BLaER1 treated with 17β-estradiol and CSF1 and Interleukin-3, amounts not matched to agents 10 nM and 100 nM (cell line): ENCODE results near the gene CLDND2.
A peak's percentile ranks its signal among the peaks of the same experiment; 100 is the strongest.

Source experiments
- H3K27ac ChIP-seq, 11 experiments: shearing (Covaris generic); formaldehyde crosslinking; 2 replicates each; pipeline ENCODE4 v1.8.1; 2022
- H3K27me3 ChIP-seq, 11 experiments: shearing (Covaris generic); formaldehyde crosslinking; 2 replicates each; pipeline ENCODE4 v1.8.1; 2022
- H3K36me3 ChIP-seq, 11 experiments: shearing (Covaris generic); formaldehyde crosslinking; 2 replicates each; pipeline ENCODE4 v1.8.1; 2022
- H3K4me1 ChIP-seq, 10 experiments: shearing (Covaris generic); formaldehyde crosslinking; 2 replicates each; pipeline ENCODE4 v1.8.1; 2022
- H3K4me2 ChIP-seq, 11 experiments: shearing (Covaris generic); formaldehyde crosslinking; 2 replicates each; pipeline ENCODE4 v1.8.1; 2022
- H3K4me3 ChIP-seq, 10 experiments: shearing (Covaris generic); formaldehyde crosslinking; 2 replicates each; pipeline ENCODE4 v1.8.1; 2022
- H3K9ac ChIP-seq, 11 experiments: shearing (Covaris generic); formaldehyde crosslinking; 2 replicates each; pipeline ENCODE4 v1.8.1; 2022
- H3K9me3 ChIP-seq, 11 experiments: shearing (Covaris generic); formaldehyde crosslinking; replicated peaks in 1 of 11; 2 replicates each; pipeline ENCODE4 v1.8.1; 2022
- H4K20me1 ChIP-seq, 11 experiments: shearing (Covaris generic); formaldehyde crosslinking; 2 replicates each; pipeline ENCODE4 v1.8.1; 2022
- Cebpa-rat ChIP-seq, 11 experiments: shearing (Covaris generic); IDR thresholded peaks; 2 replicates each; pipeline ENCODE4 v1.8.1; 2022

Gene CLDND2

GRCh38 chr19:51342631-51343569 lies 25.9 kb downstream of the CLDND2 start:
- no peak for TF ChIP-seq Cebpa-rat (IDR thresholded peaks at IDR 0.05)

GRCh38 chr19:51341976-51342580 lies 26.7 kb downstream of the CLDND2 start, which contains the start of gene VSIG10L:
Gene VSIG10L, minus strand, starts transcription at chr19:51342139. Its CDS starts 15 bp downstream, at chr19:51342124.
- no peak for TF ChIP-seq Cebpa-rat (IDR thresholded peaks at IDR 0.05)
- no peak within 1 kb of the TSS for H3K9ac ChIP-seq

More at GRCh38 chr19:51342631-51343569, 25.9 kb downstream of the CLDND2 start:
- Histone ChIP-seq H3K4me1 (peaks cover 24 to 46% (median 35%) of the 10 kb centered on the region in 10 experiments; a peak in 19 of 20 replicates), H3K4me2 (peak overlapping the region in 4 of 11 experiments; percentile 2 to 86 (median 9); a peak in 2 of 22 replicates), H3K9me3 (no peaks in the 10 kb centered on the region), H3K4me3 (no peak overlapping the region), H3K27me3 (peaks cover 0 to 19% (median 11%) of the 10 kb centered on the region in 11 experiments; a peak in 18 of 22 replicates), H3K36me3 (peaks cover 14 to 40% (median 32%) of the 10 kb centered on the region in 11 experiments; a peak in 20 of 22 replicates), H4K20me1 (peaks cover 0 to 5% (median 0%) of the 10 kb centered on the region in 11 experiments; a peak in 1 of 22 replicates), H3K27ac (0 out of 22 replicates have a peak overlapping the region, but pooled peaks of 1 of the 11 experiments have one; percentile 6), H3K9ac (no peak overlapping the region)

GRCh38 chr19:51341066-51341465 lies 27.7 kb downstream of the CLDND2 start:
- Histone ChIP-seq H3K27ac (peak overlapping the region in 1 of 11 experiments; percentile 84; a peak in 1 of 22 replicates), H3K9ac (no peak overlapping the region), H3K36me3 (peaks cover 12 to 21% (median 15%) of the 10 kb centered on the region in 11 experiments; a peak in 18 of 22 replicates), H3K4me2 (peak overlapping the region in 9 of 11 experiments; percentile 86 to 98 (median 93); a peak in 13 of 22 replicates), H3K9me3 (no peaks in the 10 kb centered on the region), H3K4me1 (peaks cover 24 to 47% (median 37%) of the 10 kb centered on the region in 10 experiments; a peak in 19 of 20 replicates), H4K20me1 (peaks cover 0 to 5% (median 0%) of the 10 kb centered on the region in 11 experiments; a peak in 1 of 22 replicates), H3K4me3 (no peak overlapping the region), H3K27me3 (peaks cover 0 to 19% (median 11%) of the 10 kb centered on the region in 11 experiments; a peak in 18 of 22 replicates)
- no peak for TF ChIP-seq Cebpa-rat (IDR thresholded peaks at IDR 0.05)

More at GRCh38 chr19:51341976-51342580, 26.7 kb downstream of the CLDND2 start, which contains the start of gene VSIG10L:
- H3K27me3 ChIP-seq, result peaks cover 0 to 19% (median 11%) of the 10 kb centered on the region in 11 experiments; a peak in 18 of 22 replicates
- H3K36me3 ChIP-seq, result peaks cover 14 to 31% (median 26%) of the 10 kb centered on the region in 11 experiments; a peak in 20 of 22 replicates
- H3K27ac ChIP-seq, result peak within 1 kb of the TSS in 2 of 11 experiments; percentile 6 to 84; a peak in 1 of 22 replicates
- H3K4me1 ChIP-seq, result peaks cover 24 to 47% (median 37%) of the 10 kb centered on the region in 10 experiments; a peak in 19 of 20 replicates
- H3K4me3 ChIP-seq, result no peak within 1 kb of the TSS
- H4K20me1 ChIP-seq, result peaks cover 0 to 5% (median 0%) of the 10 kb centered on the region in 11 experiments; a peak in 1 of 22 replicates
- H3K9me3 ChIP-seq, result no peaks in the 10 kb centered on the region
- H3K4me2 ChIP-seq, result peak within 1 kb of the TSS in 6 of 11 experiments; percentile 86 to 98 (median 92); a peak in 9 of 22 replicates

- Histone ChIP-seq H3K27ac (peak overlapping the region; percentile 60 to 85 (median 76); a peak in 20 of 22 replicates), H3K36me3 (peaks cover 4 to 10% (median 5%) of the 10 kb centered on the region in 11 experiments; a peak in 17 of 22 replicates), H3K4me3 (peak overlapping the region; percentile 59 to 77 (median 68)), H3K4me2 (peak overlapping the region; percentile 86 to 98 (median 95)), H3K9ac (peak overlapping the region; percentile 66 to 85 (median 80)), H3K27me3 (peaks cover 0 to 19% (median 11%) of the 10 kb centered on the region in 11 experiments; a peak in 18 of 22 replicates), H4K20me1 (peaks cover 0 to 5% (median 0%) of the 10 kb centered on the region in 11 experiments; a peak in 1 of 22 replicates), H3K9me3 (no peaks in the 10 kb centered on the region), H3K4me1 (peaks cover 21 to 43% (median 34%) of the 10 kb centered on the region in 10 experiments; a peak in 19 of 20 replicates)
- TF ChIP-seq Cebpa-rat (IDR thresholded peaks at IDR 0.05), result no peak
Measured at GRCh38 chr19:51339687-51340656, 28.8 kb downstream of the CLDND2 start.

- peak overlapping the region; percentile 53 to 83 (median 75); a peak in 21 of 22 replicates for H3K9ac ChIP-seq
- TF ChIP-seq Cebpa-rat (IDR thresholded peaks at IDR 0.05), result no peak
- H4K20me1 ChIP-seq, result peaks cover 0 to 5% (median 0%) of the 10 kb centered on the region in 11 experiments; a peak in 1 of 22 replicates
- H3K27ac ChIP-seq, result peak overlapping the region in 10 of 11 experiments; percentile 44 to 77 (median 68); a peak in 18 of 22 replicates
- peak overlapping the region; percentile 78 to 98 (median 91) for H3K4me2 ChIP-seq
- H3K4me3 ChIP-seq, result peak overlapping the region; percentile 59 to 77 (median 68)
- peaks cover 0 to 4% (median 0%) of the 10 kb centered on the region in 11 experiments; a peak in 2 of 22 replicates for H3K36me3 ChIP-seq
- peaks cover 0 to 19% (median 11%) of the 10 kb centered on the region in 11 experiments; a peak in 18 of 22 replicates for H3K27me3 ChIP-seq
- H3K4me1 ChIP-seq, result peaks cover 14 to 36% (median 28%) of the 10 kb centered on the region in 10 experiments; a peak in 18 of 20 replicates
- H3K9me3 ChIP-seq, result no peaks in the 10 kb centered on the region
Measured at GRCh38 chr19:51339313-51339686, 29.5 kb downstream of the CLDND2 start.

- no peaks in the 10 kb centered on the region for H3K36me3 ChIP-seq
- H3K27ac ChIP-seq, result peak overlapping the region in 10 of 11 experiments; percentile 44 to 77 (median 68); a peak in 19 of 22 replicates
- peak overlapping the region; percentile 59 to 77 (median 68) for H3K4me3 ChIP-seq
- H4K20me1 ChIP-seq, result peaks cover 0 to under 1% (median 0%) of the 10 kb centered on the region in 11 experiments; a peak in 1 of 22 replicates
- H3K9me3 ChIP-seq, result 0 out of 22 replicates have a peak, but pooled peaks cover 0 to 4% (median 0%) of the 10 kb centered on the region in 11 experiments
- H3K27me3 ChIP-seq, result peaks cover 0 to 19% (median 11%) of the 10 kb centered on the region in 11 experiments; a peak in 18 of 22 replicates
- peaks cover 11 to 31% (median 26%) of the 10 kb centered on the region in 10 experiments; a peak in 17 of 20 replicates for H3K4me1 ChIP-seq
- no peak for TF ChIP-seq Cebpa-rat (IDR thresholded peaks at IDR 0.05)
- H3K9ac ChIP-seq, result peak overlapping the region; percentile 53 to 83 (median 75)
- H3K4me2 ChIP-seq, result peak overlapping the region; percentile 78 to 98 (median 91)
Measured at GRCh38 chr19:51338563-51339312, 30.1 kb downstream of the CLDND2 start.
